GM18867 (cell line): ENCODE data around the gene NF1.
"Not testable (repeated sequence)": the region's sequence is repeated elsewhere in the genome, so short reads cannot be mapped to it uniquely, and the experiment has no call there.

Source experiments
- ATAC-seq: cut with Tn5 transposase; IDR thresholded peaks from one replicate; pipeline ENCODE4 v1.9.1; 2021; ENCODE audit warnings: mild to moderate bottlenecking, moderate library complexity; ENCODE audit not compliant: unreplicated experiment

NF1 gene

GRCh38 chr17:31249835-31250141, 155.0 kb downstream of the NF1 start:
- no peak for ATAC-seq

- peak; percentile 58 for ATAC-seq
These were observed 155.5 kb downstream of the NF1 start for GRCh38 chr17:31250229-31250628.

DNA sequence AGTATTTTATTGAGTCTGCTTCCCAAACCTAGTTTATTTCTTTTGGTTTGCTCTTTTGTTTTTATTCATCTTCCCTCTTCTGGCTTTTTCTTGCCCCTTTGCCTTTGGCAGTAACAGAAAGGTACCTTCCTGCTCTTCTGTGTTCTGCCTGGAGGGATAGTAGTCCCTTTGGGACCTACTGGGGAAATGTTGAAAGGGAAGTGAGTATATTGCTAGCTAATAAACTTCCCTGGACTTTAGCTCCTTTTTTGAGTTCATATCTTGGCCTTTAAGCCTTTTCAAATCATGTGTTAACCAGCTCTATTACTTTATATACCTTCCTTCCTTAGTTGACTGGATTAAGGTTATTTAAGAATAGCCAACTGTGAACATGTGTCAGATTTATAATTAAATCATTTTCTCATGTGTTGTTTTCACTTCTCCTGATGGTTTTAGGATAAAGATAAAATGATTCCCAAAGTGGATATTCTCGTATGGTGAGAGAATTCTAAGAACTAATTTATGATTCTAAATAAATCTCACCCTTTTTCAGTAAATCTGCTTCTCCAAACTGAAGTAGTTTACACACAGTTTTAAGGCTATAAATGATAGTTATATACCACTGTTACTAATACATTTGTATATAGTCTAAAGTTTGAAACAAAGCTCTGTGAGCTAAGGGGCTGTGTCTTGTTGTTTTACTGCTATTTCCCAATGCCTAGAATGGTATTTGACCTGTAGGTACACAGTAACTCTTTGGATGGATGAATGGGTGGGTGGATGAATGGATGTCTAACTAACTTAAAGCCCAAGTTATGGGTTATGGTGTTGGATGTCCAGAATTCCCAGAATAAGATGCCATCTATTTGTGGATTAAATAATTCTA, 156.6 kb downstream of the NF1 start:
- ATAC-seq = no peak

DNA sequence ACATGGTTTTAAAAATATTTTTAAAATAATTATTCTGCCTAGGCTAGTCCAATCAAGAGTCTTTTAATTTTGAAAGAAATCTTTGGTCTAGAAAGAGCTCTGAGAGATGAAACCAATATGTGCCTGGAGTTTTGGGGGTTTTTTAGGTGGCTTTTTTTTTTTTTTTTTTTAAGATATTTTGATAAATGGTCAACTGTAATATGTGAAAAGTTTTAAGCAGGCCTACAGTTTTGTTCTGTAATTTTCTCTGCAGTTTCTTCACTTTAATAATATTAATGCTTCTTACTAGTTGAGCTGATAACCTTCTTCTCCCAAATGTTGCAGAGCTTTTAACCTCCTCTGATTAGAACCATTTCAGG, 157.2 kb downstream of the NF1 start:
- ATAC-seq = no peak

GRCh38 chr17:31252741-31253140, 158.0 kb downstream of the NF1 start:
- ATAC-seq = no peak

DNA sequence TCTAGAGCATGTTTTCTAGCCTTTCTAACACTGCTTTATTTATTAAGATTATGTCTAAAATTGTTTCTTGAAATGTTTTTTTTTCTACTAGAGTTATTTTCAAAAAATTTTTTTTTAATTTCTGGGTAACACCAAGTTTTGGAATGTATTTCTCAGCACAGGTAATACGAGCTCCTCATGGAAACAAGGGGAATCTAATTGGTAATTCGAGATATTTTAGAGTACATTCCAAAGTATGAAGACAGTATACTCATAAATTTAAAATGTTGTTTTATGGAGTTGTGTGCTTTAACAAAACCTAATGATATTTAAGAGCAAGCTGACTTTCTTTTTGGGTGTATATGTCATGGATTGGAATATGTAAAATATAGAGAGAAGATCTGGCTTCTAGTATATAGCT, 159.9 kb downstream of the NF1 start:
- ATAC-seq = no peak

DNA sequence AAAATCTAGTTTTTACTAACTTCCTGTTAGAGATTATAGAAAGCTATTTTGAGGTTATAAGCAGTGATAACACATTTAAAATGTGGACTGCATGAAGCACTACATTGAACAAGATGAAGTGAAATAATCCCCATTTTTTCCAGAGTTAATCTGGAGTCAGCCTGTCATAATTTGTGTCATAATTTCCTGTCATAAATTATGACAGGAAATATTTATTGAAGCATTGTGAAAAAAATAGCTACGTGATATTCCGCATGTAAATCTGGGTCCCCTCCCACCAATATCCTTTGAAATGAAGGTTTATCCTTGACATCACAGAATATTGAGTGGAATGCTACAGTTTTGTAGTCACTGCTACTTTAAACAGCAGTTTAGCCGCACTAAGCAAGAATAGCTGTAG, 162.2 kb downstream of the NF1 start:
- no peak for ATAC-seq

DNA sequence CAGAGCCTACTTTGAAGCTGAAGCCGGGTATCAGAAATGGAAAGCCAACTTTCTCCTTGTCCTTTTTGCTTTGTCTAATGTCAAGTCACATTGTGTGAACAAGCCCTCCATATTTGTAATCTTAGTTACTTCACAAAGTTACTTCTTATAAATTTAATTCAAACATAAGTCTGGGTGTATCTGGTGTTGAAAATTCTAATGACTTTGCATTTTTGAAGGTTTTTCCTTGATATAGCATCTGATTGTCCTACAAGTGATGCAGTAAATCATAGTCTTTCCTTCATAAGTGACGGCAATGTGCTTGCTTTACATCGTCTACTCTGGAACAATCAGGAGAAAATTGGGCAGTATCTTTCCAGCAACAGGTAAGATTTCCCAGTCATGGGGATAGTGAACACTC, 165.4 kb downstream of the NF1 start:
- ATAC-seq = no peak

GRCh38 chr17:31261601-31262000, 166.8 kb downstream of the NF1 start:
- ATAC-seq = no peak

DNA sequence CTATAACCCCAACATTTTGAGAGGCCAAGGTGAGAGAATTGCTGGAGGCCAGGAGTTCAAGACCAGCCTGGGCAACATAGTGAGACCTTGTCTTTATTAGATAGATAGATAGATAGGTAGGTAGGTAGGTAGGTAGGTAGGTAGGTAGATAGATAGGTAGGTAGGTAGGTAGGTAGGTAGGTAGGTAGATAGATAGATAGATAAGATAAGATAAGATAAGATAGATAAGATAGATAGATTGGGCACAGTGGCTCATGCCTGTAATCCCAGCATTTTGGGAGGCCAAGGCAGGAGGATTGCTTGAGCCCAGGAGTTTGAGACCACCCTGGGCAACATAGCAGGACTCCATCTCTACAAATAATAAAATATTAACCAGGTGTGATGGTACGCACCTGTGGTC, 168.1 kb downstream of the NF1 start:
- not testable (repeated sequence) for ATAC-seq

GRCh38 chr17:31266042-31266441, 171.3 kb downstream of the NF1 start:
- ATAC-seq = no peak

- no peak for ATAC-seq
These were observed 174.3 kb downstream of the NF1 start for GRCh38 chr17:31269036-31269577.

DNA sequence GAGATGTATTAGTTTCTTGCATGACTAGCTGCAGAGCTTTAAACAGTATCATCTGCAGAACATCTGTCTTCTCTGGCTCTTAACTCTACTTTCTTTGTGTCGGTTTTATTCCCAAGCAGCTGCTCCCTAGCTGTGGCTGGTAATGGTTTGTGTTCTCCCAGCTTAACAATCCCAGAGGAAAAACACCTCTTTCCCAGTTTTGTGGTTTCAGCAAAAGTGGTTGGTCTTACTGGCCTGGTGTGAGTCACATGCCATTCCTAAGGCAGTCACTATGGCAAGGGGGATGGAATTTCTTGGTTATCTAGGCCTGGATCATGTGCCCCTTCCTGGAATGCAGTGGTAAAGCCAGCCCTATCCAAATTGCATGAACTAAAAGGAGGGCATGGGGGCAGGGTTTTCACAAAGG, 174.8 kb downstream of the NF1 start:
- ATAC-seq = no peak

DNA sequence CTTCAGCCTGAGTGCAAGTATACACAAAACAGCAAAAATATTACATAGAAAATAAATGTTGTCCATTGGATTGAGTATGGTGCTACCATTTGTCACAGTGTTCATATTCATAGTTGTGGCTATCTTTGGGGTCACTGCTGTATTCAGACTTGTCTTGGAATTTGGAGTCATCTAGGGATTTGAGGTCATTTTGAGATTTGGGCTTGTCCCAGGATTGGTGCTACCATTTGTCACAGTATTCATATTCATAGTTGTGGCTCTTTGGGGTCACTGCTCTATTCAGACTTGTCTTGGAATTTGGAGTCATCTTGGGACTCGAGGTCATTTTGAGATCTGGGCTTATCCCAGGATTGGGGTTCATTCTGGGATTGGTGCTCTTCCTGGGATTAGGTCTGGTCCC, 177.5 kb downstream of the NF1 start:
- ATAC-seq = no peak

- no peak for ATAC-seq
These were observed 178.0 kb downstream of the NF1 start for GRCh38 chr17:31272803-31273202.

DNA sequence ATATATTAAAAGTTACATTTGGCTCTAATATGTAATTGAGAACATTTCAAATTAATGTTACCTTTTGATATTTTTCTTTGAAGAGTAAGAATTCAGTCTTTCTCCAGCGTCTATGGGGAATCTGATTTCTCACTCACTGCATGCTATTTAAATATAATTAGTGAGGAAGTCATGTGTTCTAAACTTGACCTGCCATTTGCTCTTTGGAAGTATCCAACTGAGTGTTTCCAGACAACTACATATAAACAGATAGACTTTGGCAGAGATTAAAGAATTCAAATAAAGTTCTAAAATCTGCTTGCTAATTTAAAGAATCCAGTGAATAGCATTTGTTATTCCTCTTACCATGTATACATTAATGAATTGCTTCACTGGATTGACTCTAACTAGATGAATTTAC, 178.7 kb downstream of the NF1 start:
- no peak for ATAC-seq

- no peak for ATAC-seq
These were observed 179.5 kb downstream of the NF1 start for GRCh38 chr17:31274252-31274651.

DNA sequence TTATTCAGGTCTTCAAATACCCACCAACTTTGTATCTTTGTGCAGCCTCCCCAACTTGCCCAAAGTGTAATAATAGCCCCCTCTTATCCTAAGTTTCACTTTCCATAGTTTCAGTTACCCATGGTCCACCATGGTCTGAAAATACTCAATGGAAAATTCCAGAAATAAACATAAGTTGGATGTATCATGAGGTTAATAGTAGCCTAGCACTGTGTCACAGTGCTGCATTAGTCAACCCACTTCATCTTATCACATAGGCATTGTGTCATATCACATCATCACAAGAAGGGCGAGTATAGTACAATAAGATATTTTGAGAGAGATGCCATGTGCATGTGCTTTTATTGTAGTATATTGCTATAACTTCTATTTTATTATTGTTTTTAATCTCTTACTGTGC, 180.3 kb downstream of the NF1 start:
- no peak for ATAC-seq

DNA sequence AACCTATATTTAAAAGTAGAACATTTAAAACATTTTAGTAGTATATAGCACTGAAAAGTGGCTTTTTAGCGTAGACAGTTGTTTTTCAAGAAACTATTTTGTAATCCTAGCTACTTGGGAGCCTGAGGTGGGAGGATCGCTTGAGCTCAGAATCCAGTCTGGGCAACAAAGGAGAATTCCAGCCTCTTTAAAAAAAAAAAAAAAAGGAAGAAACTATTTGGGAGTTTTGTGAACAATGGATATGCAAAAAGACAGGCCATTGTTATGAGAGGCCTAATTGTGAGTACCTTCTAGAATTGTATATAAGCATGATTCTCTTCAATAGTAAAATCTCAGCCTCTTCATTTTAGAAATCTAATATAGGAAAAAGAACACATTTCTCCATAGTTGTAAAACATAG, 184.6 kb downstream of the NF1 start:
- ATAC-seq = no peak

- ATAC-seq = no peak
These were observed 186.3 kb downstream of the NF1 start for GRCh38 chr17:31281061-31281460.

DNA sequence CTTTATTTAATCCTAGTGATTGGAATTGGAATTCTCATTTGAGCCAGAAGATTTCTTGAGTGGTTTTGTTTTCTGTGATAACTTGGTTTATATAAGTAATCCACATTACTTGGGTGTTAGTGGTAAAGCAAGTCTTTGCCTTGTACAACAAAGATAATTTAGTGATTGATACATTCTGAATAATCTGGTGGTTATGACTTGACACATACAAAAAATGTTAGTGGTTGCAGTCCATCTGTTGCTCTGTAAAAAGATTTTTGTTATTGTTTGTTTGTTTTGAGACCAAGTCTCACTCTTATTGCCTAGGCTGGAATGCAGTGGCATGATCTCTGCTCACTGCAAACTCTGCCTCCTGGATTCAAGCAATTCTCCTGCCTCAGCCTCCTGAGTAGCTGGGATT, 189.1 kb downstream of the NF1 start:
- no peak for ATAC-seq

DNA sequence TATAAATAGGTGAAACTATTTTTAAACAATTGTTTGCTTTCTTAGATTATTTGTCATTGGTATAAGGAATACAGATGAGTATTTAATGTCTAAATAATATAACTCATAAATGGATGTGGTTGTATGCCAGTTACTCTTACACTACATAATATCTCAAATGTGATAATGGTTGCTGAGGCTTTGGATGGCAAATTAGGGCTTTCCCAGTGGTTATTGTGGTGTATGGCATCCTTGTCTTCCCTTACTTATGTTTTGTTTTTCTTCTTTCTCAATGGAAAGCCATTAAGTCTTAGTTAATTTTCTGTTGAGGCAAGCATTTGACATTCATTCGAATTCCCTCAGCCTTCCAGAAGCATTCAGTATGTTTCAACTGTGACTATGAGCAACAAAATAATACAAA, 191.8 kb downstream of the NF1 start:
- no peak for ATAC-seq

DNA sequence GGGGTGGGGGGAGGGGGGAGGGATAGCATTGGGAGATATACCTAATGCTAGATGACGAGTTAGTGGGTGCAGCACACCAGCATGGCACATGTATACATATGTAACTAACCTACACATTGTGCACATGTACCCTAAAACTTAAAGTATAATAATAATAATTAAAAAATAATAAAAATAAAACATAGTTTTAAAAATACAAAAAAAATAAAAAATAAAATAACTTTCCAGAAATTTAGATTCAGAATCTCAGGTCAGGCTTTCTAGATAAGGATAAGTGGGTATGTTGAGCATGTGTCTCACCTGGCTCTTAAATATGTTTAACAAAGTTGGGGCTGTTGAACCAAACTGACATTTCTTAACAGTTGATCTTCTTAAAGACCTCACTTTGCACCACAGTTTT, 193.2 kb downstream of the NF1 start:
- ATAC-seq = not testable (repeated sequence)
